Left lung (tissue), 10 donors: ENCODE measurements around the gene PMVK. TPM values are rescaled to one million over a fixed set of nuclear protein-coding genes. Genes with fewer than 3 reads are reported as not detected.
A peak's percentile ranks its signal among the peaks of the same experiment; 100 is the strongest.

Source experiments
- ATAC-seq: fragments of 200-7000 bp; cut with Tn5 transposase; one replicate; pipeline ENCODE4 v1.9.1; 2020; ENCODE audit warnings: moderate library complexity
- DNase-seq, 4 donors: peaks; one replicate each; pipeline ENCODE4 v3.0.0-alpha.2; 2013 to 2020
- H3K27ac ChIP-seq, 2 donors: fragments of 200-600 bp; sonication (generic) in 1 of 2; one replicate each; pipeline versions ENCODE4 v1.5.0 to v1.8.0; 2020 to 2021
- H3K27me3 ChIP-seq, 2 donors: fragments of 200-600 bp; sonication (generic) in 1 of 2; one replicate each; pipeline versions ENCODE4 v1.5.0 to v1.8.0; 2020 to 2021
- H3K36me3 ChIP-seq, 2 donors: fragments of 200-600 bp; sonication (generic) in 1 of 2; one replicate each; pipeline versions ENCODE4 v1.5.0 to v1.8.0; 2020 to 2021
- H3K4me1 ChIP-seq, 2 donors: fragments of 200-600 bp; one replicate each; pipeline ENCODE4 v1.8.0; 2021
- H3K4me3 ChIP-seq, 2 donors: fragments of 200-600 bp; sonication (generic) in 1 of 2; one replicate each; pipeline versions ENCODE4 v1.5.0 to v1.8.0; 2020 to 2021; ENCODE audit warnings: mild to moderate bottlenecking in 1 of 2
- H3K9me3 ChIP-seq, 2 donors: fragments of 200-600 bp; sonication (generic) in 1 of 2; one replicate each; pipeline versions ENCODE4 v1.5.0 to v1.8.0; 2020 to 2021
- intact Hi-C, 2 donors: fragments of 100-400 bp; cut with DNase I; formaldehyde crosslinking; loops; one replicate each; pipeline versions ENCODE4 v1.11.2 to v1.14.2; 2022
- polyA plus RNA-seq, 6 donors: library from polyadenylated mRNA; unstranded; fragments of 120-200 nt; gene quantifications; one replicate each; pipeline ENCODE4 v1.2.1, GENCODE V29; 2013; ENCODE audit not compliant: insufficient read length in 6 of 6
- total RNA-seq, 2 donors: library from RNA; stranded (reverse); fragmentation: NEBNext Ultra II Directional; extraction: Animal tissue kit (Norgen Biotek cat#: 25700); gene quantifications; one replicate each; pipeline ENCODE4 v1.2.1, GENCODE V29; 2021
- TF ChIP-seq, protein P1 (sequence below), 2 donors: fragments of 200-600 bp; sonication (generic) in 1 of 2; IDR thresholded peaks; one replicate each; pipeline versions ENCODE4 v1.5.0 to v1.8.0; 2021; ENCODE audit warnings: antibody characterized with exemption in 2 of 2
- donor health status: DM: no; HTN: yes; CAD: no.
- donor health status: DM: no; HTN: no; CAD: no.

The PMVK gene
- total and polyA plus RNA-seq, 8 donors: 31.7 to 44.3 (median 35.8) TPM

DNA sequence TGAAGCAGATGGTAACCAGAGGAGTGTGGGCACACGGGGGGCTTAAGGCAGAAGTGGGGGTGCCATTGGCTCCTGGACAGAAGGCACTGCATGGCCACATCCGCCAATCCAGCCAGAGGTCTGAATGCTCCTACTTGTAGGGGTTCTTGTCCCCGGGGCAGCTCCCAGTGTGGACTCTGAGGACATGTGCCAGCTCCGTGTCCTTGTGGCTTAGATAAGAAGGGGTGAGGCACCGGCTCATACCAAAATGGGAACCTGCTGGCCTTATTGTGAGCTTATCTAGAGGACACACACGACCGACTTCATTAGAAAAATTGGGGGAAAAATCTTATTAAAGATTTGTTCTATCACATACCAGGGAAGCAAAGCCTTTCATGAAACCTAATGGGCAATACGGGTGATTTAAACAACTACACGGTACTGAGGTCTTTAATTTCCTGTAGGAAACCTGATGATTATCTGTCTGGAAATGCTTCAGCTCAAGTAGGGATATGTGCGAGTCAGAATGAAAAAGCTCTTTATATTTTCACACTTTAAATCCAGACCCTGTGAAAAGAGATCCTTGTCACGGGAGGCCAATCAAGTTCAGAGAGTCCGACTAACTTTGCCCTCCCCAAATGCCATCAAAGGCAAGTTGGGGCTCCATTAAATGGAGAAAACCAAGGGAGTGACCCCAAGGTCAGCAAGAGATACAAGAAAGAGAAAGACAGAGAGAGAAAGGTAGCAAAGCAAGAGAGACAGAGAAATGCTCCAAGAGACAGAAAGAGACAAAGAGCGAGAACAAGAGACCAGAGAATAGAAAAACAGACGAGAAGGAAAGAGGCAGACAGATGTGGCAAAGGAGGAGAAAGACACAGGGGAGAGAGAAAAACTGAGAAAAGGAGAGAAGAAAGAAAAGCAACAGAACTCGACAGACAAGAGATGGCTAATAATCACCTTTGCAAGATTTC, 52.3 kb downstream of the PMVK start:
- H3K27ac ChIP-seq: no peak overlapping the region
- intact Hi-C loops: no loop called here
- no peaks in the 10 kb centered on the region for H3K9me3 ChIP-seq
- peaks cover 0 to 7% of the 10 kb centered on the region in 2 donors for H3K4me1 ChIP-seq
- TF ChIP-seq, protein P1, sequence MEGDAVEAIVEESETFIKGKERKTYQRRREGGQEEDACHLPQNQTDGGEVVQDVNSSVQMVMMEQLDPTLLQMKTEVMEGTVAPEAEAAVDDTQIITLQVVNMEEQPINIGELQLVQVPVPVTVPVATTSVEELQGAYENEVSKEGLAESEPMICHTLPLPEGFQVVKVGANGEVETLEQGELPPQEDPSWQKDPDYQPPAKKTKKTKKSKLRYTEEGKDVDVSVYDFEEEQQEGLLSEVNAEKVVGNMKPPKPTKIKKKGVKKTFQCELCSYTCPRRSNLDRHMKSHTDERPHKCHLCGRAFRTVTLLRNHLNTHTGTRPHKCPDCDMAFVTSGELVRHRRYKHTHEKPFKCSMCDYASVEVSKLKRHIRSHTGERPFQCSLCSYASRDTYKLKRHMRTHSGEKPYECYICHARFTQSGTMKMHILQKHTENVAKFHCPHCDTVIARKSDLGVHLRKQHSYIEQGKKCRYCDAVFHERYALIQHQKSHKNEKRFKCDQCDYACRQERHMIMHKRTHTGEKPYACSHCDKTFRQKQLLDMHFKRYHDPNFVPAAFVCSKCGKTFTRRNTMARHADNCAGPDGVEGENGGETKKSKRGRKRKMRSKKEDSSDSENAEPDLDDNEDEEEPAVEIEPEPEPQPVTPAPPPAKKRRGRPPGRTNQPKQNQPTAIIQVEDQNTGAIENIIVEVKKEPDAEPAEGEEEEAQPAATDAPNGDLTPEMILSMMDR (IDR thresholded peaks at IDR 0.05): no peak
- no peak for DNase-seq
- H3K27me3 ChIP-seq: no peaks in the 10 kb centered on the region
- H3K36me3 ChIP-seq: no peaks in the 10 kb centered on the region
- no peak for ATAC-seq
- no peak overlapping the region for H3K4me3 ChIP-seq

DNA sequence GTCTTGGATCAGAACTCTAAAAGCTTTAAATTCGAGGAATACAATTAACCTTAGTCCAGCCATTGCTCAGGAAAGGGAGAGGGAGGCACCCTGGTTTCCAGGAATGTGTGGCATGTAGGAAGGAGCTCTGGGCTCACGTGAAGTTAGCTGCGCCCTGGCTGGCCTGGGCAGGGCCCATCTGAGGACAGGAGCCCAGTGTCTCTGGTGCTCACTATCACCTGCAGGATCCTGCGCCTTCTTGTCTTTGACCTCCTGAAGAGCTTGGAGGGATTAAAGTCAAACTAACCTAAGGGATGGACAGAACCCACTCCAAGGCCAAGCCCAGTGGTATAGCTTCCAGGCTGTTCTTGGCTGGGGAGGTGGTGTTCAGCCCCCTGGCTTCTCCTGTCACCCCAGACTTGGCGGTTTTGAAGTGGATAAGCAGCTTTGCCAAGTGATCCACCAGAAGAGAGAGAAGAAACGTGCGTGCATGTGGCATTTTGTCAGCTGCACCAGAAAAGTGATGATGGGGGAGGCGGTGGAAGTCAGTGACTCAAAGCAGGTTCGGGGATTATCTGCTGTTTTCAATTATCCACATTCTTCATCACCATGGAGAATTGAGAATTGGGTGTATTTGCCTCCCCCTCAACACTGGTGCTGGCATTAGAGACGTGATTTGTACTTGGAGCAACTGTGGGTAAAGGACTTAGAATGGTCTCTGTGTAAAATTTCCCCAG, 54.5 kb downstream of the PMVK start:
- H3K27me3 ChIP-seq: no peaks in the 10 kb centered on the region
- TF ChIP-seq, protein P1 (IDR thresholded peaks at IDR 0.05): no peak
- no peak overlapping the region for H3K27ac ChIP-seq
- no peaks in the 10 kb centered on the region for H3K9me3 ChIP-seq
- H3K4me1 ChIP-seq: peaks cover 0 to 7% of the 10 kb centered on the region in 2 donors
- no peak overlapping the region for H3K4me3 ChIP-seq
- DNase-seq: no peak
- ATAC-seq: peak; percentile 51
- intact Hi-C loops: no loop called here
- no peaks in the 10 kb centered on the region for H3K36me3 ChIP-seq

DNA sequence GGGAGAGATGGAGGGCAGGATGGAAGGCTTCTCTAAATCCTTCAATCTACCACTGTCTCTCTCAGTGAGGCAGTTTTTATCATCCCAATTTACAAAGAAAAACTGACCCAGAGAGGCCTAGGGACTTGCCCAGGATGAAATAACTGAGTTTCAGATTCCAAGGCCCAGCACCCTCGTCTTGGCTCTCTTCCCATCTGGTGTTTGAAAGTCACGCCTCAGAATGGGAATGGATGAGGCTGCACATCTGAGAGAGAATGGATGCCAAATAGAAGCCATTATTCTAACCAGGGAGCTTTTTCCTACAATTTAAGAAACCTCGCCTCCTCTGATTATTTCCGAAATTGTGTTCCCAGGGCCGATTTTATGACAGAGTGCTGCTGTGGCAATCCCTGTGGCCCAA, 55.8 kb downstream of the PMVK start:
- no peak overlapping the region for H3K4me3 ChIP-seq
- H3K27ac ChIP-seq: no peak overlapping the region
- peaks cover 0 to 7% of the 10 kb centered on the region in 2 donors for H3K4me1 ChIP-seq
- no peaks in the 10 kb centered on the region for H3K27me3 ChIP-seq
- no peak for ATAC-seq
- intact Hi-C loops: no loop called here
- no peak for DNase-seq
- no peaks in the 10 kb centered on the region for H3K9me3 ChIP-seq
- TF ChIP-seq, protein P1 (IDR thresholded peaks at IDR 0.05): no peak
- H3K36me3 ChIP-seq: no peaks in the 10 kb centered on the region

DNA sequence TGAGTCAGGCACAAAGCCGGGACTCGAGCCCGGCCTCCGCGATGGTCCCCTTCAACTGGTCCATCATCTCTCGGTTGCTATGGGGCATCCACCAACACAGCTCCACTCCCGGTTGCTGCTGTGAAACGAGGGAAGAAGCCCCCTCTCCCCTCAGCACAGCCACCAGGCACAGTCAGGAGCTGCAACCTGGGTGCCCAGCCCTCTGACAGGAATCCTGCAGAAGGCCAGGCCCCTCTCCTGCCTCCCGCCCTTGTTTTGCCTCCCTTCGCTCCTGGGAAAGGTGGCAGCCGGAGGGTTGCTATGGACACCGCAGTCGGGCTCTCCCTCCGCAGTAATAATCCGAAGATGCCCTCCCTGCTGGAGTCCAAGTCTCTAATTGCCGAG, 57.5 kb downstream of the PMVK start:
- TF ChIP-seq, protein P1 (IDR thresholded peaks at IDR 0.05): no peak
- ATAC-seq (no peak), DNase-seq (no peak)
- Histone ChIP-seq H3K27me3 (no peaks in the 10 kb centered on the region), H3K4me3 (no peak overlapping the region), H3K9me3 (no peaks in the 10 kb centered on the region), H3K27ac (no peak overlapping the region), H3K36me3 (no peaks in the 10 kb centered on the region), H3K4me1 (no peaks in the 10 kb centered on the region)
- intact Hi-C loops: loop anchor here in 1 of 2 donors (2.0 to 10.0 kb wide), 2 partner anchors 210 to 314 kb away; partner anchors contain the start of gene CHRNB2
